DMS114 treated with DMSO at 0.1 percent for 48 hours (cell line): ENCODE results near the gene AGRN.
A peak's percentile ranks its signal among the peaks of the same experiment; 100 is the strongest.
"Not testable (repeated sequence)": the region's sequence is repeated elsewhere in the genome, so short reads cannot be mapped to it uniquely, and the experiment has no call there.

Experiments used
- DNase-seq: peaks from one replicate; lab custom pipeline; 2025; ENCODE audit not compliant: unreplicated experiment; lab: John Stamatoyannopoulos, UW

Gene AGRN

GRCh38 chr1:1020000-1020404, at the start of gene AGRN:
AGRN (plus strand) TSS chr1:1020120; CDS start chr1:1020173, 53 bp downstream.
- DNase-seq: no peak

- DNase-seq: no peak
Observed at GRCh38 chr1:970242-970972, 49.5 kb upstream of the AGRN start.

DNA sequence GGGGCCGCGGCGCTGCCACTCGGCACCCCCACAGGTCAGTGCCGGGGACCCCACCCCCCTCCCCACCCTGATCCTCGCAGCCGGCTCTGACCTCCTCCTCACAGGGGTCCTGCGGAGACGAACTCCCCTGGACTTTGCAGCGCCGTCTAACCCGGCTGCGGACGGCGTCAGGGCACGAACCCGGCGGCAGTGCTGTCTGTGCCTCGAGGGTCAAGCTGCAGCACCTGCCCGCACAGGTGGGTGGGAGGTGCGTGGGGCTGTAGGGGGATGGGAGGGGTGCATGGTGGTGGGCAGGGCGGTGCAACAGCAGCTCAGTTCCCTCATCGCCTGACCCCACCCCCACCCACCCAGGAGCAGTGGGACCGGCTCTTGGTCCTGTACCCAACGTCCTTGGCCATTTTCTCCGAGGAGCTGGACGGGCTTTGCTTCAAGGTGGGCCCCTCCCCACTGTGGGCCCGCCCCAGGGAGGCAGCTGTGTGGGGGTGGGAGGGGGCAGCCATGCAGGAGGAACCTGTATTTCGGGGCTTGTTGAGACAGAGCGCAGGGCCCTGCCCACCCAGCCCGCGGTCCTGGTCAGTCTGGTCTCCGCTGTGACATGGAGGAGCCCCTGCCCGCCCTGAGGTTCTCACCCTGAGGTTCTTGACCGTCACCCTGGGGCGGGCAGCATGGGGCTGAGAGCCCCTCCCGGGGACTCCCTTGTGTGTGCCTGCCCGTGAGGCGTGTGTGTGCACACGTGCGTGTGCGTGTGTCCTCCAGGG, 48.8 kb upstream of the AGRN start:
- DNase-seq: no peak

- DNase-seq: no peak
Observed at GRCh38 chr1:971751-972506, 48.0 kb upstream of the AGRN start.

GRCh38 chr1:972726-973458, 47.0 kb upstream of the AGRN start:
- no peak for DNase-seq

DNA sequence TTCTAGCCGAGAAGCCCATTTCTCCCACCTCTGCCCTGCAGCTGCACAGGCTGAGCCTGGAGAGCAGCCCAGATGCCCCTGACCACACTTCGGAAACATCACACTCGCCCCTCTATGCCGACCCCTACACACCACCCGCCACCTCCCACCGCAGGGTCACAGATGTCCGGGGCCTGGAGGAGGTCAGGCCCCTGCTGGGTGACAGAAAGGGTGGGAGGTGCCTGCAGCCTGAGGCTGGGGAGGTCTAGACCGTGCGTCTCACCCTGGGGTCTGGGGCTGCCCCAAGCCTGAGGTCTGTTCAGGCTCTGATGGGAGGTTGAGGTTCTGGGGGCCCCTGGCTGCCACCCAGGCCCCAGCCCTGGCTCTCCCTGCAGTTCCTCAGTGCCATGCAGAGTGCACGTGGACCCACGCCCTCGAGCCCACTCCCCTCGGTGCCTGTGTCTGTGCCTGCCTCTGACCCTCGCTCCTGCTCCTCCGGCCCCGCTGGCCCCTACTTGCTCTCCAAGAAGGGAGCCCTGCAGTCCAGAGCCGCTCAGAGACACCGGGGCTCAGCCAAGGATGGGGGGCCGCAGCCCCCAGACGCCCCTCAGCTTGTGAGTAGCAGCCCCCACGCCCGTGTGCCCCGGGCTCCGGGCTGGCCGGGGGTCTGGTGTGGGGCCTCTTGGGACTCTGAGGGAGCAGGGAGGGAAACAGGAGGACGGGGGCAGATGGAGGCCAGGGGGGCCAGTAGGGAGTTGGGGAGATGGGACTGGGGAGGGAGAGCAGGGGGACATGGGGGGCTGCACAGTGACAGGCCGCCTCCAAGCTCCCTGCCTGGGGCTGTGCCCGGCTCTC, 46.2 kb upstream of the AGRN start:
- DNase-seq: no peak

DNA sequence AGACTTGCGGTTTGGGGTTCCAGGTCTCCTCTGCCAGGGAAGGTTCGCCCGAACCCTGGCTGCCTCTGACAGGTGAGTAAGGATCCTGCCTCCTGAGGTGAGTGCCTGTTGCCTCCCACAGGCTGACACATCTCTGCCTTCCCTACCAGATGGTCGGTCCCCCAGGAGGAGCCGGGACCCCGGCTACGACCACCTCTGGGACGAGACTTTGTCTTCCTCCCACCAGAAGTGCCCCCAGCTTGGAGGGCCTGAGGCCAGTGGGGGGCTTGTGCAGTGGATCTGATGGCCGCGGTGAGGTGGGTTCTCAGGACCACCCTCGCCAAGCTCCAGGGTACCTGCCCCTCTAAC, 45.7 kb upstream of the AGRN start:
- no peak for DNase-seq

GRCh38 chr1:974687-975328, 45.1 kb upstream of the AGRN start:
- DNase-seq: no peak

DNA sequence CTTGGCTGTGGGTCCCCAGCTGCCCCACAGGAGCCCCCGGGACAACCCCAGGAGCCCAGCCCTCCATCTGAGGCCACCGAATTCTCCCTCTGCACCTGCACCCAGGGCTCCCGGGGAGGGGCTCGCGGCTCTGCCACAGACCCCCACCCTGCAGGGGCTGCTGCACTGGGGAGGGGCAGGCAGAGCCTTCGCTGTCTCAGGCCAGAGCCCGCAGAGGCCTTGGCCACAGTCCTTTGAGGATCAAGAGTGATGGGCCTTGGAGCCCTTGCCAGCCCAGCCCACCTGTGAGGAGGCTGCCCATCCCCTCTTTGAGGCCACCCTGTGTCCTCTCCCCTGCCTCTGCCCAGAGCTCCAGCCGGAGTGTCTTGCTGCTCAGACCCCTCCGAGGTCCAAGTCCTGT, 44.6 kb upstream of the AGRN start:
- DNase-seq: no peak

GRCh38 chr1:975896-976683, 43.8 kb upstream of the AGRN start:
- peak; percentile 63 for DNase-seq

DNA sequence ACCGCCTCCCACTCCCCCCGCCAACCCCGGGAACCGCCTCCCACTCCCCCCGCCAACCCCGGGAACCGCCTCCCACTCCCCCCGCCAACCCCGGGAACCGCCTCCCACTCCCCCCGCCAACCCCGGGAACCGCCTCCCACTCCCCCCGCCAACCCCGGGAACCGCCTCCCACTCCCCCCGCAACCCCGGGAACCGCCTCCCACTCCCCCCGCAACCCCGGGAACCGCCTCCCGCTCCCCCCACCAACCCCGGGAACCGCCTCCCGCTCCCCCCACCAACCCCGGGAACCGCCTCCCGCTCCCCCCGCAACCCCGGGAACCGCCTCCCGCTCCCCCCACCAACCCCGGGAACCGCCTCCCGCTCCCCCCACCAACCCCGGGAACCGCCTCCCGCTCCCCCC, 43.1 kb upstream of the AGRN start:
- not testable (repeated sequence) for DNase-seq

GRCh38 chr1:978069-978834, 41.7 kb upstream of the AGRN start:
- no peak for DNase-seq

- DNase-seq: no peak
Observed at GRCh38 chr1:978835-979743, 40.8 kb upstream of the AGRN start.

GRCh38 chr1:979744-980072, 40.2 kb upstream of the AGRN start:
- no peak for DNase-seq

- DNase-seq: no peak
Observed at GRCh38 chr1:980137-980571, 39.8 kb upstream of the AGRN start.

DNA sequence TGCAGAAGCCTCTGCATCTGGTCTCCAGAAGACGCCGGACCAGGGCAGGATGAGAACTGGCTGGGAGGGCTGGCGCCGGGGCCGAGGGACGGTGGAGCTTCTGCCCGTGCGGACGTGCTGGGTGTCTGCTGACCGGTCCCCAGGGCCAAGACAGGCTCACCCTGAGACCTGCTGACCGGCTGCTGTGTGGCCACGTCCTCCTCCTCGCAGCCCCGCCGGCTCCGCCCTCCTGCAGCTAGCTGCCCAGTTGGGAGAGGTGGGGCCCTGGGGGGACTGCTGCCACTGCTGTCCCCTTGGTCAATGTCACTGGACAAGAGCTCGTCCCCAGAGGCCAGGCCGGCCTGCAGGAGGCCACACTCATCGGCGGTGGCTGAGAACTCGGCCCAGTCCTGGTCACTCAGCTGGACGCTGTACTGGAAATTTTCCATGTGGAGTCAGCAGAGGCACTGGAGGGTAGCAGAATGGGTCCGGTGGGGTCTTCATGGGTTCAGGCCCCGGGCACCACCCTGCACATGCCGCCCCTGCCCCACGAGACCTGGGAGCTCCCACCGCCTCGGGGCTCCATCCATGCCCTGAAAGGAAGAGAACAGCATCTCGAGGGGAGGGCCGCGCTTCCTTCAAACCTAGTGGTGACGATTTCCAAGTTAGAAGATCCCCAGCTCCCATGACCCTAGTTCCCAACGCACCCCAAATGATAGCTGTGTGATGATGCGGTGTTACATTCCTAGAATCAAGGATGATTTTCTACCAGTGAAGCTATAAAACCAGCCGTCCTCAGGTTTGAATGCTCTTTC, 39.1 kb upstream of the AGRN start:
- DNase-seq: no peak
